ENCODE data around the gene WDFY4. TPM values are rescaled to one million over a fixed set of nuclear protein-coding genes. Genes with fewer than 3 reads are reported as not detected.

Gene WDFY4
- total and polyA plus RNA-seq, 7 donors, result 0.23 to 1.3 (median 0.69) TPM

GRCh38 chr10:48765527-48765926, 80.9 kb downstream of the WDFY4 start:
- WGBS, 3 donors, result 79 to 89% (median 82%) methylated on average over 4 of the region's 4 CpGs
- no peak overlapping the region for H3K4me3 ChIP-seq

GRCh38 chr10:48767373-48768143, 82.9 kb downstream of the WDFY4 start:
- no peak overlapping the region for H3K27ac ChIP-seq
- TF ChIP-seq, protein P1, sequence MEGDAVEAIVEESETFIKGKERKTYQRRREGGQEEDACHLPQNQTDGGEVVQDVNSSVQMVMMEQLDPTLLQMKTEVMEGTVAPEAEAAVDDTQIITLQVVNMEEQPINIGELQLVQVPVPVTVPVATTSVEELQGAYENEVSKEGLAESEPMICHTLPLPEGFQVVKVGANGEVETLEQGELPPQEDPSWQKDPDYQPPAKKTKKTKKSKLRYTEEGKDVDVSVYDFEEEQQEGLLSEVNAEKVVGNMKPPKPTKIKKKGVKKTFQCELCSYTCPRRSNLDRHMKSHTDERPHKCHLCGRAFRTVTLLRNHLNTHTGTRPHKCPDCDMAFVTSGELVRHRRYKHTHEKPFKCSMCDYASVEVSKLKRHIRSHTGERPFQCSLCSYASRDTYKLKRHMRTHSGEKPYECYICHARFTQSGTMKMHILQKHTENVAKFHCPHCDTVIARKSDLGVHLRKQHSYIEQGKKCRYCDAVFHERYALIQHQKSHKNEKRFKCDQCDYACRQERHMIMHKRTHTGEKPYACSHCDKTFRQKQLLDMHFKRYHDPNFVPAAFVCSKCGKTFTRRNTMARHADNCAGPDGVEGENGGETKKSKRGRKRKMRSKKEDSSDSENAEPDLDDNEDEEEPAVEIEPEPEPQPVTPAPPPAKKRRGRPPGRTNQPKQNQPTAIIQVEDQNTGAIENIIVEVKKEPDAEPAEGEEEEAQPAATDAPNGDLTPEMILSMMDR (IDR thresholded peaks at IDR 0.05), result no peak
- no peaks in the 10 kb centered on the region for H3K36me3 ChIP-seq (ENCODE audit: insufficient read depth in 1 of 2, low read depth in 1 of 2)
- H3K9me3 ChIP-seq, result no peaks in the 10 kb centered on the region
- 84 to 91% (median 89%) methylated on average over 4 of the region's 4 CpGs for WGBS, 3 donors
- DNase-seq (no peak), ATAC-seq (no peak)
- no peak overlapping the region for H3K4me3 ChIP-seq
- intact Hi-C loops (cut with DNase I), result no loop called here
- H3K4me1 ChIP-seq, result no peaks in the 10 kb centered on the region
- no peaks in the 10 kb centered on the region for H3K27me3 ChIP-seq (ENCODE audit: insufficient read depth in 3 of 3, low read length in 2 of 3)

More at GRCh38 chr10:48765527-48765926, 80.9 kb downstream of the WDFY4 start:
- H3K27me3 ChIP-seq (ENCODE audit: insufficient read depth in 3 of 3, low read length in 2 of 3), result no peaks in the 10 kb centered on the region
- TF ChIP-seq, protein P1 (IDR thresholded peaks at IDR 0.05), result no peak
- intact Hi-C loops (cut with DNase I), result no loop called here
- H3K36me3 ChIP-seq (ENCODE audit: insufficient read depth in 1 of 2, low read depth in 1 of 2), result no peaks in the 10 kb centered on the region
- DNase-seq, result no peak
- no peak overlapping the region for H3K27ac ChIP-seq
- no peak for ATAC-seq
- H3K4me1 ChIP-seq, result no peaks in the 10 kb centered on the region
- H3K9me3 ChIP-seq, result no peaks in the 10 kb centered on the region

- no peaks in the 10 kb centered on the region for H3K36me3 ChIP-seq (ENCODE audit: insufficient read depth in 1 of 2, low read depth in 1 of 2)
- no peaks in the 10 kb centered on the region for H3K9me3 ChIP-seq
- intact Hi-C loops (cut with DNase I), result no loop called here
- 77 to 89% (median 87%) methylated on average over 14 of the region's 14 CpGs for WGBS, 3 donors
- DNase-seq (no peak), ATAC-seq (no peak)
- no peak overlapping the region for H3K27ac ChIP-seq
- no peaks in the 10 kb centered on the region for H3K27me3 ChIP-seq (ENCODE audit: insufficient read depth in 3 of 3, low read length in 2 of 3)
- no peaks in the 10 kb centered on the region for H3K4me1 ChIP-seq
- TF ChIP-seq, protein P1 (IDR thresholded peaks at IDR 0.05), result no peak
- H3K4me3 ChIP-seq, result no peak overlapping the region
These were observed 83.6 kb downstream of the WDFY4 start for GRCh38 chr10:48768144-48768766.

DNA sequence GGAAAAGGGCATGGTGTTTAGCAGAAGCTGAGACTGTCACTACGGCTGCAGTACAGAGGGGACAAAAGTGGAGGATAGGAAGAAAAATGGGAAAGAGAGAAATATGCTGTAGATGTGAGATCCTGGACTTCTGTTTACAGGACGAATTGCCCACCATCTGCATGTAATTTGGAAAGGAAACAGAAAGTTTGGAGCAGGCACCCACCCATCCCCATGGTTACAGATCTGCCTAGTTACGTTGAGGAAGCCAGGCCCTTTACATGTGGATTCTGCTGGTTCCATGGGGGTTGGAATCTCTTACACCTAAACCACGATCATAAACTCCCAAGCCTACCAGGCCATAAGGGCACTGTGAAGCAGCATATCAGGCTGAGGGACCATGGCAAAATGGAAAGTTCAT, 84.3 kb downstream of the WDFY4 start:
- no peak for DNase-seq
- WGBS, 3 donors, result 62 to 65% (median 63%) methylated on average over 4 of the region's 4 CpGs
- no peaks in the 10 kb centered on the region for H3K27me3 ChIP-seq (ENCODE audit: insufficient read depth in 3 of 3, low read length in 2 of 3)
- intact Hi-C loops (cut with DNase I), result no loop called here
- no peak overlapping the region for H3K27ac ChIP-seq
- H3K36me3 ChIP-seq (ENCODE audit: insufficient read depth in 1 of 2, low read depth in 1 of 2), result no peaks in the 10 kb centered on the region
- H3K9me3 ChIP-seq, result no peaks in the 10 kb centered on the region
- H3K4me1 ChIP-seq, result no peaks in the 10 kb centered on the region
- no peak for ATAC-seq
- TF ChIP-seq, protein P1 (IDR thresholded peaks at IDR 0.05), result no peak
- no peak overlapping the region for H3K4me3 ChIP-seq
